Measurements from ENCODE around the gene LCORL. TPM values are rescaled to one million over a fixed set of nuclear protein-coding genes. Genes with fewer than 3 reads are reported as not detected.

The LCORL gene
- total RNA-seq, 1 donor from 2014 or later, result 16.5 TPM

- DNase-seq (ENCODE audit: low read depth), result no peak
- no peak overlapping the region for H3K4me3 ChIP-seq (ENCODE audit: low read depth, low read length)
- no peak for TF ChIP-seq CTCF (conservative IDR thresholded peaks at IDR 0.05; ENCODE audit: low read depth, low read length)
Measured at GRCh38 chr4:17964576-17964975, 57.0 kb downstream of the LCORL start.

- no peak for TF ChIP-seq CTCF (conservative IDR thresholded peaks at IDR 0.05; ENCODE audit: low read depth, low read length)
Measured at GRCh38 chr4:17962171-17962570, 59.4 kb downstream of the LCORL start.

GRCh38 chr4:17961249-17961648 is 60.3 kb downstream of the LCORL start:
- no peak for DNase-seq (ENCODE audit: low read depth)
- no peak for TF ChIP-seq CTCF (conservative IDR thresholded peaks at IDR 0.05; ENCODE audit: low read depth, low read length)
- H3K4me3 ChIP-seq (ENCODE audit: low read depth, low read length), result no peak overlapping the region

More at GRCh38 chr4:17962171-17962570, 59.4 kb downstream of the LCORL start:
- no peak overlapping the region for H3K4me3 ChIP-seq (ENCODE audit: low read depth, low read length)
- DNase-seq (ENCODE audit: low read depth), result no peak

- no peak overlapping the region for H3K4me3 ChIP-seq (ENCODE audit: low read depth, low read length)
- DNase-seq (ENCODE audit: low read depth), result no peak
- TF ChIP-seq CTCF (conservative IDR thresholded peaks at IDR 0.05; ENCODE audit: low read depth, low read length), result no peak
Measured at GRCh38 chr4:17958181-17958580, 63.4 kb downstream of the LCORL start.

GRCh38 chr4:17957688-17958087 is 63.9 kb downstream of the LCORL start:
- no peak for TF ChIP-seq CTCF (conservative IDR thresholded peaks at IDR 0.05; ENCODE audit: low read depth, low read length)
- peak; percentile 56 for DNase-seq (ENCODE audit: low read depth)
- no peak overlapping the region for H3K4me3 ChIP-seq (ENCODE audit: low read depth, low read length)

GRCh38 chr4:17956245-17956644 is 65.3 kb downstream of the LCORL start:
- no peak overlapping the region for H3K4me3 ChIP-seq (ENCODE audit: low read depth, low read length)
- no peak for TF ChIP-seq CTCF (conservative IDR thresholded peaks at IDR 0.05; ENCODE audit: low read depth, low read length)
- no peak for DNase-seq (ENCODE audit: low read depth)

GRCh38 chr4:17945303-17945702 is 76.3 kb downstream of the LCORL start:
- H3K4me3 ChIP-seq (ENCODE audit: low read depth, low read length), result no peak overlapping the region
- no peak for DNase-seq (ENCODE audit: low read depth)
- TF ChIP-seq CTCF (conservative IDR thresholded peaks at IDR 0.05; ENCODE audit: low read depth, low read length), result no peak
